Transverse colon (tissue), 4 donors: ENCODE results near the gene GREB1L. TPM values are rescaled to one million over a fixed set of nuclear protein-coding genes. Genes with fewer than 3 reads are reported as not detected.
A peak's percentile ranks its signal among the peaks of the same experiment; 100 is the strongest.

Source experiments
- DNase-seq: peaks from one replicate; pipeline ENCODE4 v3.0.0-alpha.2; 2019
- H3K27ac ChIP-seq, 4 donors: fragments of 200-600 bp; sonication (generic); 2 replicates each; pipeline ENCODE4 v1.5.1; 2016 to 2018; ENCODE audit warnings: inconsistent platforms in 4 of 4
- H3K27me3 ChIP-seq: fragments of 200-600 bp; sonication (generic); 2 replicates; pipeline ENCODE4 v1.5.1; 2017; ENCODE audit warnings: inconsistent platforms
- H3K36me3 ChIP-seq, 4 donors: fragments of 200-600 bp; sonication (generic); 2 replicates each; pipeline ENCODE4 v1.5.1; 2017 to 2019; ENCODE audit warnings: inconsistent platforms in 4 of 4
- H3K4me1 ChIP-seq, 4 donors: fragments of 200-600 bp; sonication (generic); 2 replicates each; pipeline ENCODE4 v1.5.1; 2017 to 2020; ENCODE audit warnings: inconsistent platforms in 4 of 4
- H3K4me3 ChIP-seq, 4 donors: fragments of 200-600 bp; sonication (generic); 1 replicate in 1 of 4; 2 replicates in 3 of 4; pipeline versions ENCODE4 v1.5.1 to v1.6.1; 2017 to 2019; ENCODE audit warnings: inconsistent platforms in 4 of 4
- H3K9me3 ChIP-seq, 2 donors: fragments of 200-600 bp; sonication (generic); 2 replicates each; pipeline ENCODE4 v1.5.1; 2017 to 2019; ENCODE audit warnings: inconsistent platforms in 2 of 2
- CTCF ChIP-seq, 5 experiments: fragments of 200-600 bp in 3 of 5; fragments of 450-650 bp in 2 of 5; sonication (generic) in 3 of 5; IDR thresholded peaks; 1 replicate in 2 of 5; 2 replicates in 3 of 5; pipeline ENCODE4 v1.5.1; 2016 to 2017; ENCODE audit warnings: antibody characterized with exemption in 5 of 5, inconsistent platforms in 3 of 5, mild to moderate bottlenecking in 2 of 5, moderate library complexity in 1 of 5
- EP300 ChIP-seq: sonication (generic); formaldehyde crosslinking; IDR thresholded peaks from one replicate; pipeline ENCODE4 v1.6.1; 2017; ENCODE audit warnings: antibody characterized with exemption, low read depth
- POLR2A ChIP-seq: fragments of 450-650 bp; IDR thresholded peaks from one replicate; pipeline ENCODE4 v1.6.1; 2016; ENCODE audit warnings: antibody characterized with exemption, mild to moderate bottlenecking, moderate library complexity
- POLR2AphosphoS5 ChIP-seq, 3 donors: sonication (generic); formaldehyde crosslinking; IDR thresholded peaks; one replicate each; pipeline ENCODE4 v1.6.1; 2016; ENCODE audit warnings: antibody characterized with exemption in 3 of 3
- WGBS, 2 donors: methylation state at CpG; one replicate each; pipeline ENCODE4 v1.1.5; 2018; ENCODE audit warnings: low coverage in 1 of 2; 5-methylcytosine and 5-hydroxymethylcytosine counted together
- in situ Hi-C, 4 donors: fragments of 200-750 bp; cut with MboI; loops; one replicate each; pipeline versions ENCODE4 v1.15.0 to v1.15.1; 2017; ENCODE audit warnings: low sequenced_read_pairs in 3 of 4, low pct_ligation_motif_present in 1 of 4, low pct_unique_long_range_greater_than_20kb in 1 of 4
- intact Hi-C: fragments of 100-400 bp; cut with DNase I; formaldehyde crosslinking; loops from one replicate; pipeline ENCODE4 v1.15.1; 2023; ENCODE audit warnings: low total_unique reads
- total RNA-seq, 4 donors: library from RNA; depleted of rRNA; stranded (reverse); fragments of >200 nt; gene quantifications; one replicate each; pipeline ENCODE4 v1.1.0, GENCODE V29; 2016

The GREB1L gene
- total RNA-seq, 4 donors from 2014 or later = 1.1 to 1.5 TPM; not detected in 2

- Histone ChIP-seq H3K4me1 (no peaks in the 10 kb centered on the region), H3K27ac (no peak overlapping the region), H3K4me3 (no peak overlapping the region), H3K27me3 (no peaks in the 10 kb centered on the region), H3K9me3 (no peaks in the 10 kb centered on the region), H3K36me3 (no peaks in the 10 kb centered on the region)
- 69 to 79% methylated on average over 9 of the region's 9 CpGs for WGBS, 2 donors
- no peak for DNase-seq
- TF ChIP-seq CTCF (IDR thresholded peaks at IDR 0.05) (no peak), POLR2AphosphoS5 (IDR thresholded peaks at IDR 0.05) (no peak), POLR2A (no peak), EP300 (no peak)
- in situ Hi-C loops = loop anchor here in 3 of 4 donors (5.0 to 25.0 kb wide), 3 partner anchors 232 to 252 kb away; no protein-coding TSS in a partner anchor
- intact Hi-C loops = loop anchor here (5.0 kb wide), 1 partner anchor 247 kb away; no protein-coding TSS in a partner anchor
Observed at GRCh38 chr18:21443776-21444464, 201.9 kb downstream of the GREB1L start.

GRCh38 chr18:21444465-21445212, 202.6 kb downstream of the GREB1L start:
- peak; percentile 11 for DNase-seq
- WGBS, 2 donors = 89 to 90% methylated on average over 5 to 6 of the region's 6 CpGs
- in situ Hi-C loops = loop anchor here in 3 of 4 donors (5.0 to 25.0 kb wide), 3 partner anchors 232 to 252 kb away; no protein-coding TSS in a partner anchor
- H3K27me3 ChIP-seq = no peaks in the 10 kb centered on the region
- no peak overlapping the region for H3K4me3 ChIP-seq
- H3K4me1 ChIP-seq = no peaks in the 10 kb centered on the region
- TF ChIP-seq POLR2A = no peak
- TF ChIP-seq CTCF (IDR thresholded peaks at IDR 0.05) = peak; percentile 49 to 59 (median 55)
- no peak overlapping the region for H3K27ac ChIP-seq
- intact Hi-C loops = loop anchor here (5.0 kb wide), 1 partner anchor 247 kb away; no protein-coding TSS in a partner anchor
- H3K36me3 ChIP-seq = no peaks in the 10 kb centered on the region
- no peaks in the 10 kb centered on the region for H3K9me3 ChIP-seq

DNA sequence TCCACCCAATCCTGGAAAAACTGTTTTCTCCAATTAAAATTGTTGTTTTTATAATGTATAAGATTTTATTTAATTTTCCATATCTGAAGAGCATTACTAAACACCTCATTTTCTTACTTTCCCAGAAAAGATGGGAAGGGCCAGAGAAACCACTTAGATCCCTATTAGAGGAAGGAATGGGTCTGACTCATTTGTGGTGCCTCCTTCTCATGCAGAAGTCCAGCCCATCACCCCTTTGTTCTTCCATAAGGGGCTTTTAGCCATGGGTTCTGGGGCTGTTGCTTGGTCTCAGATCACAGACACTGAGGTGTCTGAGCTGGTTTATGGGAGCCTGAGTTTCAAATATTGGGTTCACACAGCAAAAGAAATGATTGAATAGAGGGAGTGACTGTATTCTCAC, 206.3 kb downstream of the GREB1L start:
- TF ChIP-seq CTCF (IDR thresholded peaks at IDR 0.05) = no peak
- TF ChIP-seq POLR2A = no peak
- TF ChIP-seq POLR2AphosphoS5 (IDR thresholded peaks at IDR 0.05) = no peak
- TF ChIP-seq EP300 = no peak
- Histone ChIP-seq H3K9me3 (no peaks in the 10 kb centered on the region), H3K27me3 (no peaks in the 10 kb centered on the region), H3K4me1 (peaks cover 0 to 8% (median 0%) of the 10 kb centered on the region in 4 donors), H3K36me3 (no peaks in the 10 kb centered on the region), H3K4me3 (no peak overlapping the region), H3K27ac (no peak overlapping the region)
- no peak for DNase-seq
- intact Hi-C loops = no loop called here
- in situ Hi-C loops = loop anchor here in 2 of 4 donors (10.0 to 25.0 kb wide), 2 partner anchors 236 to 253 kb away; no protein-coding TSS in a partner anchor
